Colon (tissue), 2 donors: ENCODE data around the gene PBX1.
A peak's percentile ranks its signal among the peaks of the same experiment; 100 is the strongest.

ENCODE experiments used
- FAIRE-seq: peaks from 2 replicates; lab custom pipeline; 2012; peaks lifted over from hg19 to GRCh38; lab: Jason Lieb, UNC
- donor health status: control.
- donor health status: control.

The PBX1 gene

DNA sequence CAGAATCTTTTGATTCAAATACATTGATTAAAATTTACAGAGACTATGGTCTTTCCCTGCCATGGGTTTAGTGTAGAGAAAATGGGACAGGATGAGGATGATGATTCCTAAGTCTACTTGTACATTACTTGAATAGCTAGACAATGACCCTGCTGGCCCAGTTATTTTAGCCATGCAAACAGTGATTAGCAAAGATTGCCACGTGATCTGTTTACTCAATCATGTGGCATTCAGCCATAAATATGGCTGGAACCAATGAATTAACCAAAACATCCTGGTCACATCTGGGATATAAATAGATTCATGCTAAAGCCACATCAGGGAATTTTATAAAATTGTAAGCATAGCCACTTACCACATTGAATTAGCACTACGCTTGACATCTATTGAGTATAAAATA is 167.3 kb downstream of the PBX1 start:
- FAIRE-seq: no peak

GRCh38 chr1:164728719-164729118 is 169.7 kb downstream of the PBX1 start:
- no peak for FAIRE-seq

GRCh38 chr1:164731161-164731876 is 172.3 kb downstream of the PBX1 start:
- no peak for FAIRE-seq

- no peak for FAIRE-seq
Observed at GRCh38 chr1:164733070-164733469, 174.1 kb downstream of the PBX1 start.

GRCh38 chr1:164733734-164734133 is 174.8 kb downstream of the PBX1 start:
- FAIRE-seq: peak; percentile 75

- FAIRE-seq: no peak
Observed at GRCh38 chr1:164735315-164736052, 176.5 kb downstream of the PBX1 start.

DNA sequence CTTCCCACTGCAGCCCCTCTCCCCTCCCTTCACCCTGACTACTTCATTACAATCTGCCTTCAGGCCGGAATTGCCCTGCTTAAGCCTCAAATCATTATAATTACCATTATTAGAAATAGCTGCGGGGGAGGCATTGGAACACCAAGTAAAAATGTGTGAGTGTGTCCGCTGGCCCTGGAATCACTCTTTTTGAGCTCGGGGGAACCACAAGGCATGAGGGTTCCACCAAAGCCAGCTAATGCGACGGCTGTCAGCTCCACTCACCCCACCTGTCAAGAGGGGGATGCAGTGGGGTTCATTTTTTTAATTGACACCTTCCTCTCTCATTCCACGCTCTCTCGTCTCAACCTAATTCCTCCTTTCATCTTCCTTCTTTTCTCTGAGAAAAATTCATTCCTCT is 177.2 kb downstream of the PBX1 start:
- no peak for FAIRE-seq

DNA sequence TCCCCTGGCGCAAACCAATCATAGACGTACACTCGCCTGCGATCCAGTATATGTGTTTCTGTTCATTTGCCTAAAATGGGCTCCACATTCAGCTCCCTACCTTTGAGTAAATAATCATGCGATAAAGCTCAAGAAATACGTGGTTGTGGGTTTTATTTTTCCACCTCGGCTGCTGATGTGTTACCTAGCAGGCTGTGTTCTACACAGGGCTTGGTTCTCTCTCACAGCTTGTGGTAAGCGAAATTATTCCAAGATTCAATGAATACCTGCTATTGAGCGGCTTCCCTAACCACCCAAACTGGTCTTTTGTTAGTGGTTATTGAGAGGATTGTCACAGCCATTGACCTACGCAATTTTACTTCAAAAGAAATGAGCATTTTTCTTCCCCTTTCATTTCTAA is 180.2 kb downstream of the PBX1 start:
- FAIRE-seq: no peak

- FAIRE-seq: no peak
Observed at GRCh38 chr1:164740000-164740526, 181.1 kb downstream of the PBX1 start.

DNA sequence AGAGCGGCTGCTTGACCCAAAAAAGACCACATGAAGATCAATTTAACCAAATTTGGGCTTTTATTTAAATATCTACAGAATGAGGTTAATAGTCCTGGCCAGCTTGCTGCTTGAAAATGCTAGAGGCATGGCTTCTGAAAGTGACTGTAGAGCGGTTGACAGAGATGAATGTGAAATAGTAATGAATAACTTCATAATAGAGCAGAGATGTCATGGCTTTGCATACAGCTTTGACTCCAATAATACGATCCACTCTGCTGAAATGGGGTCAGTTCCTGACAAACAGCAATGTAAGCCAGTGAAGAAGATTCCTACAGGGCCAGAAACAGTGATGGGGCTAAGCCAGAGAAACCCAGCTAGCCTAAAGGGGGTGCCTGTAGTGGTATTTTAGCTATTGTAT is 183.8 kb downstream of the PBX1 start:
- no peak for FAIRE-seq

DNA sequence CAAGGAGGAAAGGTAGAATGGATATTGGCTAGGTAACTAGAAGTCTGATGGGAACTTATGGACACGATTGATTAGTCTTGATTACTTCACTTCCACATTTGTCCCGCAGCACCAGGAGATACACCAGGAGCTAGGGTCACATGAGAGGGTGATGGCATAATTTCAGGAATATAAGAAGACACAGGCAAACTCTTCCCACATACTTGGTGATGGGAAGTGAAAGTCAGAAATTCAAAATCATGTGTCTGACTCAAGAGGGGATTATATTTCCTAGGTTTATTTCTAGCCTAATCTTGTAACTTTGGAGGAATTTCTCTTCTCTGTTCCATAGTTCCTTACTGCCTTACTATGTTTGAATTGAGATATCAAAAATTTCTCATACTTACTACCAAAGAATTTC is 185.0 kb downstream of the PBX1 start:
- no peak for FAIRE-seq

- FAIRE-seq: no peak
Observed at GRCh38 chr1:164745736-164746135, 186.8 kb downstream of the PBX1 start.

DNA sequence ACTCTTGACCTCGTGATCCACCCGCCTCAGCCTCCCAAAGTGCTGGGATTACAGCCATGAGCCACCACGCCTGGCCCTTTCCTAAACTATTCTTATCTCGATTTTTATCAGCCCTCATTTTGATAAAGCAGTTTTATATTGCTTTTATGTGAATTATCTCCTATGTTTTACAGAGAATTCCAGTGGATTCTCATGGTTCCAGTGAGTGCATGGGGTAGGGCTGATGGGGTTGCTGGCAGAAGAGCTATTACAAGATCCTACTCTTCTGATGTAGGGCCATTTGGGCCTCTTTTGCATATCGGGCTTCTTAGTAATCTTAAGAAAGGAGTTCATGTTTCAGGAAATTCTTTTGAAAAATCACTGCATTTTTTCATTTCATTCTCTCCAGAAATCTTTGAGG is 187.6 kb downstream of the PBX1 start:
- no peak for FAIRE-seq

DNA sequence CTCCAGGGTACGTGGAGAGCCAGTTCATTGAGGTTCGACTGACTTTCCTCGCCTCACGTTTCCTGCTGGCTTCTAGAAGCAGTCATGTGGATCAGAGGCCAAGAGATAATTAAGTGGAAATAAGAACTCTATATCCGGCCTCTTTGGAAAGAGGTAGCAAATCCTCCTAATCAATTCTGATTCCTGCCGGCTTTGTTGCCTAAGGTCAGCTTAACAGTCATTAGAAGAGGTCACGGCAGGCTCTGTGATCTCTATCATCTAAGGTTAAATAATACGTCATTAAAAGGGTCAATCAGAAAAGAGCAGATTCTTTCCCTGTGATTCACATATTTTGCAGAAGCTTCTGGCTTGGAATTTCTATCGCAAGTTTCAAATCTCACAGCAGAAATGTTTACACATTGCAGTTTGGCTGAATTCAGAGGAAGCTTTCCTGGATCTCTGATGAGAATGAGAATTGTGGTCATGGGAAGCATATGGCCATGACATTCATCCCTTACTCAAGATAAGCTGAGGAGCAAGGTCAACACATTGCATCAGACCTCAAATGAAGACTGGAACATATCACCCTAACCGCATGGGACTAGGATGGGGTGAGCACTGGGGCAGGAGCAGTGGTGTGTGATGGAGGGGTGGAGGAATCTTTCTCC is 189.4 kb downstream of the PBX1 start:
- no peak for FAIRE-seq

GRCh38 chr1:164753521-164754077 is 194.6 kb downstream of the PBX1 start:
- no peak for FAIRE-seq

DNA sequence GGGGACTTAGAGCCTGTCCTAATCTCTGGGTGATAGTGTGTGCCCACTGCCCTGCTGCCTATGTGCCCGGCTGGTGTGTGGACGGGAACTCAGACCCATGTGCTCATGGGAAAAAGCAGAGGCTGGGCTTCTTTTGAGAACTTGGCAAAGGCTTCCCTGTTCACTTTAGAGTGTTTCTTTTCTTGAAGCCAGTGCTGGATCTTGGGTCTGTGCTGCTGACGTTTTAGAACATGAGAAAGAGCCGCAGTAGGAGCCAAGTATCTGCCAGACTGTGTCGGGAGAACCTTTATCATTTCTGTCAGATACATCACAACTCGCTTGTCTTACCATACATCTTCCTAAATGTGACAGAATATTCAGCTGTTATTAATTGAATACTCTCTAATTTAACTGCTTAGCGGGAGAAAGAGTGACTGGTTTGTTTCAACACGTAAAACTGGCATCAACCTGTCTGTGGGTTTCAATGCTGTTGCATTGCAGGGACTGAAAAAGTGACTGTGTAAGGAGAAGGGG is 195.2 kb downstream of the PBX1 start:
- no peak for FAIRE-seq

- no peak for FAIRE-seq
Observed at GRCh38 chr1:164755690-164756089, 196.7 kb downstream of the PBX1 start.

GRCh38 chr1:164756741-164757140 is 197.8 kb downstream of the PBX1 start:
- FAIRE-seq: no peak

DNA sequence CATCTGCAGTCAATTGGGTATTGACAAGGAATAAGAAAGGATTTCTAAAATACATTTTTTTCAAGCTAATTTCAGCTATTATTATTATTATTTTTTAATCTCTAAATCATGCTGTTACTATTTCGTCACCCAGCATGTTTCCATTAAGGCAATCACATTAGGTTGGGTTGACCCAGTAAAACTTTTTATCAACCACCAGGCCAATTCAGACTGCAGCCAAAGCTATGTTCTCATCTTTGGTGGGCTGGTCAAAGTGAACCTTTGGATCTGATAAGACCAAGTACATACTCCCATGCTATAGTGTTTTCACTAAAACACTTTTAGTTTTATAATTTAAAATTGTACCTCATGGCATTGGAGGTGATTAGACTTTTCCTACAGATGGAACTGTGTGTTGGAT is 198.6 kb downstream of the PBX1 start:
- FAIRE-seq: no peak

GRCh38 chr1:164759144-164759920 is 200.3 kb downstream of the PBX1 start:
- no peak for FAIRE-seq

GRCh38 chr1:164759979-164760469 is 201.0 kb downstream of the PBX1 start:
- no peak for FAIRE-seq

DNA sequence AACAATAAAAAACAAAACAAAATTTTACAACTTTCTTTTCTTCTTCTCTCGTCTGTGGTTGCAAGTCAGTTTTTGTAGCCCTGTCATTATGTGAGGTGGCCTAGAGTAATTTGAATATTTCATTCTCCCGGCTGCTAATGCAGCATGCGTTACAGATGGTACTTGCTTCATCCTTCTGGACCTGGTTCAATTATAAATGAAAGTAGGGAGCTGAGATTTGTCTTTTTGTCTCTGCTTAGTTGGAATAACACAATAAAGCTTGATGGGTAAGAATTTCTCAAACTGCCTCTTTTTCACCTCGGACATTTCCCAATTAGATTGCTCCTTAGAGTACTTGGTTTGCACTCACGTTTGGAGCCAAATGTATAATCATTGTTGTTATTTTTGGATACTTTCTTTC is 201.6 kb downstream of the PBX1 start:
- no peak for FAIRE-seq
